MG63 (cell line): ENCODE results near the gene RHOBTB3. TPM values are rescaled to one million over a fixed set of nuclear protein-coding genes. Genes with fewer than 3 reads are reported as not detected.
A peak's percentile ranks its signal among the peaks of the same experiment; 100 is the strongest.
"Not testable (repeated sequence)": the region's sequence is repeated elsewhere in the genome, so short reads cannot be mapped to it uniquely, and the experiment has no call there.

ENCODE experiments used
- DNase-seq: peaks from one replicate; pipeline ENCODE4 v3.0.0-alpha.2; 2020
- H3K27me3 ChIP-seq: fragments of 250-450 bp; sonication (Bioruptor Pico); 2 replicates; pipeline ENCODE4 v1.5.1; 2020; ENCODE audit warnings: mild to moderate bottlenecking, moderate library complexity
- H3K36me3 ChIP-seq: fragments of 250-450 bp; sonication (Bioruptor Pico); 2 replicates; pipeline ENCODE4 v1.5.1; 2020; ENCODE audit warnings: mild to moderate bottlenecking, moderate library complexity
- H3K4me3 ChIP-seq: fragments of 250-450 bp; sonication (Bioruptor Pico); 2 replicates; pipeline ENCODE4 v1.5.1; 2020; ENCODE audit warnings: mild to moderate bottlenecking, moderate library complexity
- H3K9me3 ChIP-seq: fragments of 250-450 bp; sonication (Bioruptor Pico); 2 replicates; pipeline ENCODE4 v1.5.1; 2020; ENCODE audit warnings: mild to moderate bottlenecking, moderate library complexity
- total RNA-seq: library from RNA; depleted of rRNA; stranded (reverse); fragments of >200 nt; shearing (Covaris generic); gene quantifications from 2 replicates; pipeline ENCODE4 v1.2.3, GENCODE V29; 2014; ENCODE audit warnings: low replicate concordance; rRNA removed

Gene RHOBTB3
- total RNA-seq = 74.7 and 99.2 TPM in 2 replicates

GRCh38 chr5:95730730-95731570 lies at the start of gene RHOBTB3:
TSS of gene RHOBTB3 (plus strand) at chr5:95731336. CDS start at chr5:95731683, 347 bp downstream.
- DNase-seq = peak; percentile 99
- no peaks in the 10 kb centered on the region for H3K9me3 ChIP-seq
- H3K4me3 ChIP-seq = peak within 1 kb of the TSS; percentile 80
- peaks cover 34% of the 10 kb centered on the region for H3K36me3 ChIP-seq
- no peaks in the 10 kb centered on the region for H3K27me3 ChIP-seq

GRCh38 chr5:95682891-95683290 lies 48.2 kb upstream of the RHOBTB3 start, which contains the start of gene SPATA9:
TSS of gene SPATA9 (minus strand) at chr5:95682991. CDS start at chr5:95682854, 137 bp downstream.
- no peak within 1 kb of the TSS for H3K4me3 ChIP-seq
- no peaks in the 10 kb centered on the region for H3K36me3 ChIP-seq
- H3K27me3 ChIP-seq = no peaks in the 10 kb centered on the region
- no peak for DNase-seq
- no peaks in the 10 kb centered on the region for H3K9me3 ChIP-seq

GRCh38 chr5:95684361-95684760 lies 46.8 kb upstream of the RHOBTB3 start:
- H3K27me3 ChIP-seq = no peaks in the 10 kb centered on the region
- DNase-seq = no peak
- no peaks in the 10 kb centered on the region for H3K36me3 ChIP-seq
- no peak overlapping the region for H3K4me3 ChIP-seq
- no peaks in the 10 kb centered on the region for H3K9me3 ChIP-seq

GRCh38 chr5:95686651-95687050 lies 44.5 kb upstream of the RHOBTB3 start:
- no peak overlapping the region for H3K4me3 ChIP-seq
- no peaks in the 10 kb centered on the region for H3K36me3 ChIP-seq
- no peaks in the 10 kb centered on the region for H3K9me3 ChIP-seq
- no peaks in the 10 kb centered on the region for H3K27me3 ChIP-seq
- no peak for DNase-seq

- no peaks in the 10 kb centered on the region for H3K9me3 ChIP-seq
- no peak overlapping the region for H3K4me3 ChIP-seq
- no peaks in the 10 kb centered on the region for H3K27me3 ChIP-seq
- no peak for DNase-seq
- H3K36me3 ChIP-seq = no peaks in the 10 kb centered on the region
Measured at GRCh38 chr5:95689680-95690079, 41.5 kb upstream of the RHOBTB3 start.

- no peak for DNase-seq
- no peaks in the 10 kb centered on the region for H3K36me3 ChIP-seq
- H3K4me3 ChIP-seq = no peak overlapping the region
- no peaks in the 10 kb centered on the region for H3K27me3 ChIP-seq
- no peaks in the 10 kb centered on the region for H3K9me3 ChIP-seq
Measured at GRCh38 chr5:95690333-95690732, 40.8 kb upstream of the RHOBTB3 start.

- Histone ChIP-seq H3K36me3 (no peaks in the 10 kb centered on the region), H3K9me3 (no peaks in the 10 kb centered on the region), H3K27me3 (no peaks in the 10 kb centered on the region), H3K4me3 (no peak overlapping the region)
- no peak for DNase-seq
Measured at GRCh38 chr5:95697781-95698681, 33.1 kb upstream of the RHOBTB3 start.

GRCh38 chr5:95699337-95699736 lies 31.8 kb upstream of the RHOBTB3 start:
- Histone ChIP-seq H3K36me3 (no peaks in the 10 kb centered on the region), H3K9me3 (no peaks in the 10 kb centered on the region), H3K27me3 (no peaks in the 10 kb centered on the region), H3K4me3 (no peak overlapping the region)
- no peak for DNase-seq

GRCh38 chr5:95701074-95701473 lies 30.1 kb upstream of the RHOBTB3 start:
- H3K36me3 ChIP-seq = no peaks in the 10 kb centered on the region
- H3K4me3 ChIP-seq = no peak overlapping the region

GRCh38 chr5:95704150-95704549 lies 27.0 kb upstream of the RHOBTB3 start:
- DNase-seq = no peak
- H3K9me3 ChIP-seq = no peaks in the 10 kb centered on the region

More at GRCh38 chr5:95701074-95701473, 30.1 kb upstream of the RHOBTB3 start:
- no peaks in the 10 kb centered on the region for H3K27me3 ChIP-seq
- DNase-seq = no peak
- H3K9me3 ChIP-seq = no peaks in the 10 kb centered on the region

GRCh38 chr5:95706196-95706595 lies 24.9 kb upstream of the RHOBTB3 start:
- not testable (repeated sequence) for H3K36me3 ChIP-seq, DNase-seq, H3K4me3 ChIP-seq, H3K9me3 ChIP-seq, H3K27me3 ChIP-seq

More at GRCh38 chr5:95704150-95704549, 27.0 kb upstream of the RHOBTB3 start:
- Histone ChIP-seq H3K36me3 (no peaks in the 10 kb centered on the region), H3K4me3 (no peak overlapping the region), H3K27me3 (no peaks in the 10 kb centered on the region)

- no peaks in the 10 kb centered on the region for H3K9me3 ChIP-seq
- no peak overlapping the region for H3K4me3 ChIP-seq
- no peak for DNase-seq
- no peaks in the 10 kb centered on the region for H3K36me3 ChIP-seq
- no peaks in the 10 kb centered on the region for H3K27me3 ChIP-seq
Measured at GRCh38 chr5:95707055-95707454, 24.1 kb upstream of the RHOBTB3 start.

- H3K9me3 ChIP-seq, H3K36me3 ChIP-seq, H3K27me3 ChIP-seq, DNase-seq, H3K4me3 ChIP-seq: not testable (repeated sequence)
Measured at GRCh38 chr5:95707534-95708188, 23.5 kb upstream of the RHOBTB3 start.

GRCh38 chr5:95708876-95709275 lies 22.3 kb upstream of the RHOBTB3 start:
- Histone ChIP-seq H3K27me3 (no peaks in the 10 kb centered on the region), H3K4me3 (no peak overlapping the region), H3K36me3 (no peaks in the 10 kb centered on the region), H3K9me3 (no peaks in the 10 kb centered on the region)
- DNase-seq = no peak

- peak; percentile 30 for DNase-seq
- H3K9me3 ChIP-seq = no peaks in the 10 kb centered on the region
- no peaks in the 10 kb centered on the region for H3K27me3 ChIP-seq
- no peak overlapping the region for H3K4me3 ChIP-seq
- H3K36me3 ChIP-seq = no peaks in the 10 kb centered on the region
Measured at GRCh38 chr5:95709967-95710650, 21.0 kb upstream of the RHOBTB3 start.
